WTC11 (cell line): ENCODE results near the gene ARHGAP23. TPM values are rescaled to one million over a fixed set of nuclear protein-coding genes. Genes with fewer than 3 reads are reported as not detected.
A peak's percentile ranks its signal among the peaks of the same experiment; 100 is the strongest.

Experiments used
- ATAC-seq: fragments of 200-7000 bp; cut with Tn5 transposase; 2 replicates; pipeline ENCODE4 v1.10.0; 2021; ENCODE audit warnings: mild to moderate bottlenecking, moderate library complexity
- CTCF ChIA-PET: fragments of 300-600 bp; sonication (Branson Sonifier 250); formaldehyde crosslinking; loops from one replicate; lab custom pipeline; 2021; ENCODE audit warnings: antibody characterized with exemption; lab: Charles Lee
- POLR2A ChIA-PET: fragments of 350-600 bp; sonication (Branson Sonifier 250); formaldehyde crosslinking; loops from one replicate; lab custom pipeline; 2021; ENCODE audit warnings: antibody characterized with exemption; lab: Charles Lee
- DNase-seq: peaks from one replicate; pipeline ENCODE4 v3.0.0; 2021; ENCODE audit warnings: low spot score
- H3K27ac Mint-ChIP-seq: 2 replicates; pipeline ENCODE4 v1.8.0; 2021; ENCODE audit warnings: mixed read lengths
- H3K27me3 Mint-ChIP-seq: 2 replicates; pipeline ENCODE4 v1.8.0; 2021; ENCODE audit warnings: low read depth, mild to moderate bottlenecking, moderate library complexity, mixed read lengths
- H3K36me3 Mint-ChIP-seq: 2 replicates; pipeline ENCODE4 v1.8.0; 2021; ENCODE audit warnings: mixed read lengths
- H3K4me1 Mint-ChIP-seq: 2 replicates; pipeline ENCODE4 v1.8.0; 2022; ENCODE audit warnings: mixed read lengths
- H3K4me3 Mint-ChIP-seq: 2 replicates; pipeline ENCODE4 v1.8.0; 2021; ENCODE audit warnings: mild to moderate bottlenecking, moderate library complexity, mixed read lengths
- H3K9me3 Mint-ChIP-seq: 2 replicates; pipeline ENCODE4 v1.8.0; 2021; ENCODE audit warnings: mixed read lengths
- CREB1 ChIP-seq: sonication (generic); formaldehyde crosslinking; IDR thresholded peaks from 2 replicates; pipeline ENCODE4 v1.8.0; 2023; ENCODE audit warnings: mild to moderate bottlenecking, missing genetic modification reagents
- E2F5 ChIP-seq: sonication (generic); formaldehyde crosslinking; IDR thresholded peaks from 2 replicates; pipeline ENCODE4 v1.8.1; 2022; ENCODE audit warnings: mild to moderate bottlenecking, moderate library complexity, missing genetic modification reagents
- ESRRA ChIP-seq: sonication (generic); formaldehyde crosslinking; IDR thresholded peaks from 2 replicates; pipeline ENCODE4 v1.8.1; 2022; ENCODE audit warnings: mild to moderate bottlenecking, missing genetic modification reagents, borderline replicate concordance
- ETV6 ChIP-seq: sonication (generic); formaldehyde crosslinking; IDR thresholded peaks from 2 replicates; pipeline ENCODE4 v1.8.1; 2022; ENCODE audit warnings: mild to moderate bottlenecking, missing genetic modification reagents
- FOXK1 ChIP-seq: sonication (generic); formaldehyde crosslinking; IDR thresholded peaks from 2 replicates; pipeline ENCODE4 v1.8.0; 2022; ENCODE audit warnings: mild to moderate bottlenecking, moderate library complexity, missing genetic modification reagents
- GRHL2 ChIP-seq: fragments of 250-450 bp; sonication (Bioruptor Pico); IDR thresholded peaks from 2 replicates; pipeline ENCODE4 v1.8.0; 2022; ENCODE audit warnings: mild to moderate bottlenecking, moderate library complexity; ENCODE audit not compliant: insufficient replicate concordance, severe bottlenecking
- KAT7 ChIP-seq: sonication (generic); formaldehyde crosslinking; IDR thresholded peaks from 2 replicates; pipeline ENCODE4 v1.8.1; 2023; ENCODE audit warnings: missing genetic modification reagents, mild to moderate bottlenecking, borderline replicate concordance
- MAX ChIP-seq: sonication (generic); formaldehyde crosslinking; IDR thresholded peaks from 2 replicates; pipeline ENCODE4 v1.8.0; 2022; ENCODE audit warnings: mild to moderate bottlenecking, missing genetic modification reagents
- MLX ChIP-seq: sonication (generic); formaldehyde crosslinking; IDR thresholded peaks from 2 replicates; pipeline ENCODE4 v1.8.1; 2023; ENCODE audit warnings: mild to moderate bottlenecking, missing genetic modification reagents, moderate library complexity
- MXD4 ChIP-seq: fragments of 250-450 bp; sonication (Bioruptor Pico); IDR thresholded peaks from 2 replicates; pipeline ENCODE4 v1.8.0; 2021; ENCODE audit warnings: mild to moderate bottlenecking, moderate library complexity, borderline replicate concordance
- NFE2L1 ChIP-seq: sonication (generic); formaldehyde crosslinking; IDR thresholded peaks from 2 replicates; pipeline ENCODE4 v1.8.1; 2023; ENCODE audit warnings: missing genetic modification reagents
- NR1H2 ChIP-seq: sonication (generic); formaldehyde crosslinking; IDR thresholded peaks from 2 replicates; pipeline ENCODE4 v1.9.0; 2021; ENCODE audit warnings: mild to moderate bottlenecking, moderate library complexity, missing genetic modification reagents
- NR2C2 ChIP-seq: sonication (generic); formaldehyde crosslinking; IDR thresholded peaks from 2 replicates; pipeline ENCODE4 v1.8.0; 2022; ENCODE audit warnings: mild to moderate bottlenecking, missing genetic modification reagents
- RELA ChIP-seq: sonication (generic); formaldehyde crosslinking; IDR thresholded peaks from 2 replicates; pipeline ENCODE4 v1.8.1; 2022; ENCODE audit warnings: missing genetic modification reagents, mild to moderate bottlenecking, borderline replicate concordance
- RORB ChIP-seq: fragments of 250-450 bp; sonication (Bioruptor Pico); IDR thresholded peaks from 2 replicates; pipeline ENCODE4 v1.9.0; 2021; ENCODE audit warnings: mild to moderate bottlenecking
- SMAD3 ChIP-seq: sonication (generic); formaldehyde crosslinking; IDR thresholded peaks from 2 replicates; pipeline ENCODE4 v1.8.0; 2022; ENCODE audit warnings: missing genetic modification reagents, mild to moderate bottlenecking, borderline replicate concordance
- TCF7 ChIP-seq: sonication (generic); formaldehyde crosslinking; IDR thresholded peaks from 2 replicates; pipeline ENCODE4 v1.8.0; 2022; ENCODE audit warnings: mild to moderate bottlenecking, low read depth, missing genetic modification reagents, moderate library complexity
- ZNF219 ChIP-seq: sonication (generic); formaldehyde crosslinking; IDR thresholded peaks from 2 replicates; pipeline ENCODE4 v1.8.0; 2023; ENCODE audit warnings: missing genetic modification reagents, mild to moderate bottlenecking, borderline replicate concordance
- ZNF423 ChIP-seq: fragments of 250-450 bp; sonication (Bioruptor Pico); IDR thresholded peaks from 2 replicates; pipeline ENCODE4 v2.1.2; 2022; ENCODE audit warnings: mild to moderate bottlenecking, moderate library complexity
- ZNF671 ChIP-seq: fragments of 250-450 bp; sonication (Bioruptor Pico); IDR thresholded peaks from 2 replicates; pipeline ENCODE4 v1.8.0; 2021; ENCODE audit warnings: mild to moderate bottlenecking
- total RNA-seq: library from RNA; stranded (reverse); gene quantifications from 3 replicates; pipeline ENCODE4 v1.2.3, GENCODE V29; 2021
- TF ChIP-seq, protein P1 (sequence below): sonication (generic); formaldehyde crosslinking; IDR thresholded peaks from 2 replicates; pipeline ENCODE4 v1.8.1; 2022; ENCODE audit warnings: low read depth, mild to moderate bottlenecking, moderate library complexity, missing genetic modification reagents, borderline replicate concordance
- TF ChIP-seq, protein P2 (sequence below): sonication (generic); formaldehyde crosslinking; IDR thresholded peaks from 2 replicates; pipeline ENCODE4 v1.8.1; 2023; ENCODE audit warnings: mild to moderate bottlenecking, missing genetic modification reagents, moderate library complexity

The ARHGAP23 gene
- total RNA-seq, 1 experiment from 2014 or later, result 66.0 TPM

DNA sequence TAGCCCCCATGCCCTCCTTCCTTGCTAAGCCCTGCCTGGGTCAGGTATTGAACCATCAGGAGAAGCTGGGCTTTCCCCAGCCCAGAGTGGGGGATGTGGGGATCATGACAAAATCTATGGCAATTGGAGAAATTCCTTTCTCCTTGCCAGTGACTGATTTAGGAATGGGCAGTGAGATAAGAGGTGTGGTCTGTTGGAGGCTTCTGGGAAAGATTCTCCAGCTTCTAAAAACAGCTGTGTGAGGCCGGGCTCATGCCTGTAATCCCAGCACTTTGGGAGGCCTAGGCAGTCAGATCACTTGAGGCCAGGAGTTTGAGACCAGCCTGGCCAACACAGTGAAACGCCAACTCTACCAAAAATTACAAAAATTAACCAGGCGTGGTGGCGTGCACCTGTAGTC, 108.4 kb downstream of the ARHGAP23 start:
- no peak for DNase-seq
- ATAC-seq, result no peak
- peaks cover 36% of the 10 kb centered on the region for H3K27me3 Mint-ChIP-seq
- POLR2A ChIA-PET, result interaction anchor here (1.2 kb wide), 1 partner anchor 22 kb away, joined by 3 read pairs; no protein-coding TSS in a partner anchor
- CTCF ChIA-PET, result interaction anchor here (0.5 to 19.6 kb wide), 19 partner anchors 9 to 638 kb away, joined by 3 to 341 read pairs (median 7); no protein-coding TSS in a partner anchor
- H3K4me3 Mint-ChIP-seq, result no peak overlapping the region
- H3K27ac Mint-ChIP-seq, result no peak overlapping the region
- H3K4me1 Mint-ChIP-seq, result peaks cover 29% of the 10 kb centered on the region
- no peak for TF ChIP-seq ZNF423
- H3K9me3 Mint-ChIP-seq, result no peaks in the 10 kb centered on the region
- no peaks in the 10 kb centered on the region for H3K36me3 Mint-ChIP-seq

DNA sequence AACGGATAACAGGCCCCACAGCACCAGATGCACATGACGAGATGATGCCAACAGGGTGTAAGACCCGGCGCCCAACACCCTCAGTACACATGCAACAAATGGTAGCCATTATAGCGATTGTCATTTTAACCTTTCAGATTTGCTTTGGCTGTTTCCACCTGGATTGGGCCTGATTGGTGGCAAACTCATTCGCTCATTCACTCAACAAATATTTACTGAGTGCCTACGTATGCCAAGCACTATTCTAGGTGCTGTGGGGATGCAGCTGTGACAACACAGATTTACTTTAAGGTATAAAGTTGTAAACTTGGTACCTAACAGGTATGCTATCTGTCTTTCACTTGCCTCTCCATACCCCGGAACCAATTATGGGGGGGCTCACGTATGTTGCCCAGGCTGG, 110.6 kb downstream of the ARHGAP23 start:
- Mint-ChIP-seq H3K27me3 (peaks cover 31% of the 10 kb centered on the region), H3K36me3 (no peaks in the 10 kb centered on the region), H3K9me3 (no peaks in the 10 kb centered on the region), H3K4me3 (no peak overlapping the region), H3K27ac (0 out of 2 replicates have a peak overlapping the region, but pooled peaks have one; percentile 30), H3K4me1 (peaks cover 24% of the 10 kb centered on the region)
- ATAC-seq (no peak), DNase-seq (no peak)
- ChIA-PET CTCF (interaction anchor here (1.6 to 19.6 kb wide), 4 partner anchors 18 to 124 kb away, joined by 3 to 341 read pairs (median 40); no protein-coding TSS in a partner anchor), POLR2A (no interaction called here)
- TF ChIP-seq SMAD3 (CRISPR knock-in tag) (no peak), ETV6 (CRISPR knock-in tag) (no peak), MLX (CRISPR knock-in tag) (no peak), TCF7 (CRISPR knock-in tag) (no peak), ESRRA (CRISPR knock-in tag) (no peak), ZNF671 (no peak), RORB (CRISPR knock-in tag) (no peak), GRHL2 (no peak), MXD4 (no peak)

DNA sequence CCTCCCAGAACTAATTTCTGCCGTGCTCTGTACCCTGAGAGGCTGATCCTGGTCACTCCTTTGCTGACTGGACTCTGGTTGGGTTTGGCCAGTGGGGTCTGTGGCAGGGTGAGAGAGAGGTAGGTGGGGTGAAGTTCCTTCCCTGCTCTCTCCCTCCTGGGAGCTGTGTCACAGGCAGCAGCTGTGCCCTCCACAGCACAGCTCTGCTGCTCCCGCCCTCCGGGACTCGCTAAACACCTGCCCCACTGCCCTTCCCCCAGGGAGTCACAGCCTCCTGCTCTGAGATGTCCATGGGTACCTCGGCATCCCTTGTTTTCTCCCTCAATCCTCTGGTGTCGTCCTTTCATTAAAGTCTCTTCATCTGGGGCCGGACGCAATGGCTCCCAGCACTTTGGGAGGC, 111.1 kb downstream of the ARHGAP23 start:
- Mint-ChIP-seq H3K27me3 (peaks cover 27% of the 10 kb centered on the region), H3K4me1 (peaks cover 19% of the 10 kb centered on the region), H3K27ac (no peak overlapping the region), H3K36me3 (no peaks in the 10 kb centered on the region), H3K9me3 (no peaks in the 10 kb centered on the region), H3K4me3 (no peak overlapping the region)
- TF ChIP-seq RELA (CRISPR knock-in tag), result no peak
- no peak for TF ChIP-seq MAX
- ATAC-seq (no peak), DNase-seq (no peak)
- POLR2A ChIA-PET, result no interaction called here
- CTCF ChIA-PET, result interaction anchor here (0.9 to 19.6 kb wide), 6 partner anchors 17 to 129 kb away, joined by 3 to 341 read pairs (median 6); no protein-coding TSS in a partner anchor

- ChIA-PET CTCF (interaction anchor here (0.6 to 19.6 kb wide), 8 partner anchors 9 to 126 kb away, joined by 3 to 341 read pairs (median 3); no protein-coding TSS in a partner anchor), POLR2A (interaction anchor here (0.8 kb wide), 1 partner anchor 17 kb away, joined by 3 read pairs; no protein-coding TSS in a partner anchor)
- H3K27me3 Mint-ChIP-seq, result peaks cover 20% of the 10 kb centered on the region
- no peak for TF ChIP-seq ZNF219 (CRISPR knock-in tag)
- TF ChIP-seq, protein P1, sequence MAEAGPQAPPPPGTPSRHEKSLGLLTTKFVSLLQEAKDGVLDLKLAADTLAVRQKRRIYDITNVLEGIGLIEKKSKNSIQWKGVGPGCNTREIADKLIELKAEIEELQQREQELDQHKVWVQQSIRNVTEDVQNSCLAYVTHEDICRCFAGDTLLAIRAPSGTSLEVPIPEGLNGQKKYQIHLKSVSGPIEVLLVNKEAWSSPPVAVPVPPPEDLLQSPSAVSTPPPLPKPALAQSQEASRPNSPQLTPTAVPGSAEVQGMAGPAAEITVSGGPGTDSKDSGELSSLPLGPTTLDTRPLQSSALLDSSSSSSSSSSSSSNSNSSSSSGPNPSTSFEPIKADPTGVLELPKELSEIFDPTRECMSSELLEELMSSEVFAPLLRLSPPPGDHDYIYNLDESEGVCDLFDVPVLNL, result no peak
- no peak for TF ChIP-seq KAT7 (CRISPR knock-in tag)
- no peak for TF ChIP-seq NR1H2 (CRISPR knock-in tag)
- no peak for TF ChIP-seq NR2C2 (CRISPR knock-in tag)
- TF ChIP-seq, protein P2, sequence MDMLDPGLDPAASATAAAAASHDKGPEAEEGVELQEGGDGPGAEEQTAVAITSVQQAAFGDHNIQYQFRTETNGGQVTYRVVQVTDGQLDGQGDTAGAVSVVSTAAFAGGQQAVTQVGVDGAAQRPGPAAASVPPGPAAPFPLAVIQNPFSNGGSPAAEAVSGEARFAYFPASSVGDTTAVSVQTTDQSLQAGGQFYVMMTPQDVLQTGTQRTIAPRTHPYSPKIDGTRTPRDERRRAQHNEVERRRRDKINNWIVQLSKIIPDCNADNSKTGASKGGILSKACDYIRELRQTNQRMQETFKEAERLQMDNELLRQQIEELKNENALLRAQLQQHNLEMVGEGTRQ (CRISPR knock-in tag), result no peak
- no peak for TF ChIP-seq FOXK1
- TF ChIP-seq E2F5 (CRISPR knock-in tag), result no peak
- no peak for TF ChIP-seq CREB1 (CRISPR knock-in tag)
- TF ChIP-seq NFE2L1, result no peak
- no peaks in the 10 kb centered on the region for H3K9me3 Mint-ChIP-seq
- peaks cover 18% of the 10 kb centered on the region for H3K4me1 Mint-ChIP-seq
- H3K4me3 Mint-ChIP-seq, result no peak overlapping the region
- no peak overlapping the region for H3K27ac Mint-ChIP-seq
- H3K36me3 Mint-ChIP-seq, result no peaks in the 10 kb centered on the region
- ATAC-seq (no peak), DNase-seq (no peak)
Observed at GRCh38 chr17:38540514-38541045, 112.3 kb downstream of the ARHGAP23 start.
